ENCODE results near the gene U2AF1.
"Not testable (repeated sequence)": the region's sequence is repeated elsewhere in the genome, so short reads cannot be mapped to it uniquely, and the experiment has no call there.

The U2AF1 gene

GRCh38 chr21:43106965-43107793 is at the start of gene U2AF1:
Gene U2AF1 (minus strand): TSS chr21:43107570. CDS start chr21:43107494, 76 bp downstream.
- peak; percentile 92 for FAIRE-seq
- not testable (repeated sequence) for DNase-seq (ENCODE audit: low spot score)

- DNase-seq (ENCODE audit: low spot score); FAIRE-seq: not testable (repeated sequence)
These were observed 46.2 kb upstream of the U2AF1 start for GRCh38 chr21:43153601-43154000.

GRCh38 chr21:43149344-43149743 is 42.0 kb upstream of the U2AF1 start:
- not testable (repeated sequence) for DNase-seq (ENCODE audit: low spot score); FAIRE-seq

GRCh38 chr21:43147999-43148398 is 40.6 kb upstream of the U2AF1 start:
- DNase-seq (ENCODE audit: low spot score); FAIRE-seq: not testable (repeated sequence)

- DNase-seq (ENCODE audit: low spot score): not testable (repeated sequence)
These were observed 39.3 kb upstream of the U2AF1 start for GRCh38 chr21:43146637-43147036.

GRCh38 chr21:43141407-43141806 is 34.0 kb upstream of the U2AF1 start:
- not testable (repeated sequence) for DNase-seq (ENCODE audit: low spot score); FAIRE-seq

More at GRCh38 chr21:43146637-43147036, 39.3 kb upstream of the U2AF1 start:
- FAIRE-seq: not testable (repeated sequence)

GRCh38 chr21:43138944-43139343 is 31.6 kb upstream of the U2AF1 start:
- not testable (repeated sequence) for DNase-seq (ENCODE audit: low spot score)

GRCh38 chr21:43134520-43134919 is 27.1 kb upstream of the U2AF1 start:
- not testable (repeated sequence) for DNase-seq (ENCODE audit: low spot score); FAIRE-seq

More at GRCh38 chr21:43138944-43139343, 31.6 kb upstream of the U2AF1 start:
- not testable (repeated sequence) for FAIRE-seq

GRCh38 chr21:43130094-43130493 is 22.7 kb upstream of the U2AF1 start:
- FAIRE-seq; DNase-seq (ENCODE audit: low spot score): not testable (repeated sequence)

- DNase-seq (ENCODE audit: low spot score); FAIRE-seq: not testable (repeated sequence)
These were observed 8.6 kb upstream of the U2AF1 start for GRCh38 chr21:43115956-43116355.

- FAIRE-seq; DNase-seq (ENCODE audit: low spot score): not testable (repeated sequence)
These were observed 7.1 kb upstream of the U2AF1 start for GRCh38 chr21:43114483-43114882.

- not testable (repeated sequence) for DNase-seq (ENCODE audit: low spot score); FAIRE-seq
These were observed 1.6 kb upstream of the U2AF1 start for GRCh38 chr21:43109006-43109405.

- not testable (repeated sequence) for DNase-seq (ENCODE audit: low spot score); FAIRE-seq
These were observed 807 bp upstream of the U2AF1 start for GRCh38 chr21:43108177-43108576.

GRCh38 chr21:43107794-43108137 is 396 bp upstream of the U2AF1 start:
- not testable (repeated sequence) for DNase-seq (ENCODE audit: low spot score); FAIRE-seq

- not testable (repeated sequence) for FAIRE-seq; DNase-seq (ENCODE audit: low spot score)
These were observed 2.7 kb downstream of the U2AF1 start for GRCh38 chr21:43104642-43105041.

- not testable (repeated sequence) for FAIRE-seq; DNase-seq (ENCODE audit: low spot score)
These were observed 5.1 kb downstream of the U2AF1 start for GRCh38 chr21:43102281-43102680.

GRCh38 chr21:43101676-43102075 is 5.7 kb downstream of the U2AF1 start:
- FAIRE-seq; DNase-seq (ENCODE audit: low spot score): not testable (repeated sequence)

GRCh38 chr21:43101000-43101399 is 6.4 kb downstream of the U2AF1 start:
- not testable (repeated sequence) for DNase-seq (ENCODE audit: low spot score); FAIRE-seq

GRCh38 chr21:43091979-43092614 is 15.3 kb downstream of the U2AF1 start:
- FAIRE-seq; DNase-seq (ENCODE audit: low spot score): not testable (repeated sequence)

- DNase-seq (ENCODE audit: low spot score); FAIRE-seq: not testable (repeated sequence)
These were observed 16.4 kb downstream of the U2AF1 start for GRCh38 chr21:43090947-43091346.

GRCh38 chr21:43089463-43089862 is 17.9 kb downstream of the U2AF1 start:
- DNase-seq (ENCODE audit: low spot score); FAIRE-seq: not testable (repeated sequence)
